Measurements from ENCODE around the gene NR1H2. TPM values are rescaled to one million over a fixed set of nuclear protein-coding genes. Genes with fewer than 3 reads are reported as not detected.

The NR1H2 gene
- total RNA-seq, 1 donor: 59.7 TPM

DNA sequence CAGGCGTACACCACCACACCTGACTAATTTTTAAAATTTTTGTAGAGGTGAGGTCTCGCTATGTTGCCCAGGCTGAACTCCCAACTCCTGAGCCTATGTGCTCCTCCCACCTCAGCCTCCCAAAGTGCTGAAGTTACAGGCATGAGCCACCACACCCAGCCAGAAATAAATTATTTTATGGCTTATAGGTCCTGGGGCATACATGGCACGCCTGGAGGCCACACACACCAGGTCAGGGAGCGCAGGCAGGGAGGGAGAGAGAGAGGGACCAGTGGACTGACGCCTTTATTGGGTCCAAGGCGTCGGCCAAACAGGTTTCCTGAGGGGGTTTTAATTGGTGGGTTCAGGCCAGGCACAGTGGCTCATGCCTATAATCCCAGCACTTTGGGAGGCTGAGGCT is 49.3 kb downstream of the NR1H2 start:
- H3K4me3 ChIP-seq (ENCODE audit: low read depth, low read length): no peak overlapping the region
- DNase-seq (ENCODE audit: low read depth): no peak
- TF ChIP-seq CTCF (IDR thresholded peaks at IDR 0.05; ENCODE audit: insufficient read depth, low read length): no peak

GRCh38 chr19:50427318-50427925 is 51.2 kb downstream of the NR1H2 start:
- no peak overlapping the region for H3K4me3 ChIP-seq (ENCODE audit: low read depth, low read length)
- no peak for DNase-seq (ENCODE audit: low read depth)
- no peak for TF ChIP-seq CTCF (IDR thresholded peaks at IDR 0.05; ENCODE audit: insufficient read depth, low read length)

GRCh38 chr19:50427997-50428425 is 51.8 kb downstream of the NR1H2 start:
- H3K4me3 ChIP-seq (ENCODE audit: low read depth, low read length): peak overlapping the region; percentile 28
- peak; percentile 73 for DNase-seq (ENCODE audit: low read depth)
- TF ChIP-seq CTCF (IDR thresholded peaks at IDR 0.05; ENCODE audit: insufficient read depth, low read length): no peak

GRCh38 chr19:50428772-50429463 is 52.7 kb downstream of the NR1H2 start:
- no peak overlapping the region for H3K4me3 ChIP-seq (ENCODE audit: low read depth, low read length)
- no peak for TF ChIP-seq CTCF (IDR thresholded peaks at IDR 0.05; ENCODE audit: insufficient read depth, low read length)
- DNase-seq (ENCODE audit: low read depth): no peak

DNA sequence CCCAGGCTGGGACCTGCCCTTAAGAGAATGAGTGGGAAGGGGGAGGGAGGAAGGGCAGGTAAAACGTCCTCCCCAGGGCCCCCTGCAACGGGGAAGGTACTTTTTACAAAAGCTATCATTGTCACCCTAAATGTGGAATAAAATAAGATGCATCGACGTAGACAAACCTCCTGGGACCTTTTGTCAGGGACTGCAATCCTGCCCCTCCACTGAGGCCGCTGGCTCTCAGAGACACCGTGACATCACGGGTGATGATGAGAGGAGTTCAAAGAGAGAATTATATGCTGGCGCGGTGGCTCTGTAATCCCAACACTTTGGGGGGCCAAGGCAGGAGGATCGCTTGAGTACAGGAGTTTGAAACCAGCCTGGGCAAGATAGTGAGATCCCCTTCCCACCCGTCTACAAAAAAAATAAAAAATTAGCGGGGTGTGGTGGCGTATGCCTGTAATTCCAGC is 54.7 kb downstream of the NR1H2 start:
- TF ChIP-seq CTCF (IDR thresholded peaks at IDR 0.05; ENCODE audit: insufficient read depth, low read length): no peak
- peak overlapping the region; percentile 69 for H3K4me3 ChIP-seq (ENCODE audit: low read depth, low read length)
- DNase-seq (ENCODE audit: low read depth): no peak

GRCh38 chr19:50431343-50432220 is 55.3 kb downstream of the NR1H2 start:
- peak overlapping the region; percentile 69 for H3K4me3 ChIP-seq (ENCODE audit: low read depth, low read length)
- peak; percentile 67 for DNase-seq (ENCODE audit: low read depth)
- TF ChIP-seq CTCF (IDR thresholded peaks at IDR 0.05; ENCODE audit: insufficient read depth, low read length): no peak

Data from fibroblast of the aortic adventitia (primary cell).